Stimulated activated CD8-positive, alpha-beta memory T cell treated with anti-CD3 and anti-CD28 coated beads, Interleukin-4, amount 100 ng/mL, for 24 hours (primary cell): ENCODE measurements around the gene PIK3CD.
"Not testable (repeated sequence)": the region's sequence is repeated elsewhere in the genome, so short reads cannot be mapped to it uniquely, and the experiment has no call there.

ENCODE experiments used
- DNase-seq: peaks from one replicate; pipeline ENCODE4 v3.0.0-alpha.2; 2020; ENCODE audit warnings: low read depth

The PIK3CD gene

DNA sequence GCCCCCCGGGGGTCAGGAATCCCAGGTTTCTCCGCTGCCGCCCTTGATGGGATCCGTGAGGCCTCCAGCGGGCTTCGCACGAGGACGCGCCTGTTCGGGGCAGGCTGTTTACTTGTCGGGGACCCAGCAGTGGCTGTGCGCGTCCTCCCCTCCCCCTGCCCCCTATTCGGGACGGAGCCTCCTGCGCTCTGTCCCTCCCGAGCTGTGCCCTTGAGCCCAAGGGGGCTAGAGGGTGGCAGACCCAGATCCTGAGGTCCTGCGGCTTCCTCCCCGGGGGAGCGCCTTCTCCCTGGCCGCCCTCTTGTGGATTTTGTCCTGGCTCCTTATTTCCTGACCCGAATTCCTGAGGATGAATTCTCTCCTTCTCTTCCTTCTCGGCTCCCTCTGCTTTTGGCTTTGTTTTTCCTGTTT lies 38.4 kb downstream of the PIK3CD start:
- no peak for DNase-seq

DNA sequence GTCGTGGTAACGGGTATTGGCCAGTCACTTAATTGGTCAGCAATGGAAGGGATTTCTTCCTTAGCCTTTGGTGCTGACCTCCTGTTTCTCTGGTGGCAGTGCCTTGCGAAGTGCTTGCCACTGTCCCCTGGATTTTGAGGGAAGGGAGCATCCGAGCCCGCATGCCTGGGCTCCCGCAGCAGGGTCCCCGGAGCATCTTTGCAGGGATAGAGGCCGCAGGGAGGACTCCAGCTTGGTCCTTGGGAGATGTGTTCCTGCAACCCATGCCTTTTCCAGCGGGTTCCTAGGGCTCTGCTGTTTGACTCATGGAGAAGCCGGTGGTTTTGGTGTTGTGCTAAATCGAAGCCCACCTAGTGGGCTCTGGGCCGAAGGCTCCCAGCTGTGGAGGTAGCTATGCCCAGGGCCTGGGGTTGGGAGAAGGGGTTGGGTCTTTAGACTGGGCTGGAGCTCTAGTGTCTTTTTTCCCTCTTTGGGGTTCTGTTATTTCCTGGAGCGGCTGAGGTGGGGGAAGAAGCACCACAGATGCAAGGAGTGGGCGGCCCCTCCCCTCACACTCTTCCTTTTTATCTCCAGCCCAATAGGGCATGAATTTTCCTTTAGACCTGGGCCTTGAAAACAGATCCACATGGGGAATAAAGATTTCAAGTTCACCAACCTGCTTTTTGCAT lies 39.0 kb downstream of the PIK3CD start:
- no peak for DNase-seq

DNA sequence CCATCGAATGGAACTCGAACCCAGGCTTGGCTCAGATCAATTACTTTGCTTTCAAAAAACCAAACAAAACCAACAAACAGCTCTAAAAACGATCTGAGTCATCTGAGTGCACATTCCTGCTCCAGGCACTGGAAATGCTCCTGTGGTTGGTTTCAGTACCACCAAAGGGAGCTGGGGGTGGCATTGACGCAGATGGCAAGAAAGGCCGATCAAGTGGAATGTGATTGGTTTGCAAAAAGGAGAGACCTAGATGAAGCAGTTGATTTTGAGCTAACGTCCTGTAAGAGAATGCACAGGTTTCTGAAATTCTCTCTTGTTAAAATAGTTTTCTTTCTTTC lies 39.5 kb downstream of the PIK3CD start:
- DNase-seq: no peak

DNA sequence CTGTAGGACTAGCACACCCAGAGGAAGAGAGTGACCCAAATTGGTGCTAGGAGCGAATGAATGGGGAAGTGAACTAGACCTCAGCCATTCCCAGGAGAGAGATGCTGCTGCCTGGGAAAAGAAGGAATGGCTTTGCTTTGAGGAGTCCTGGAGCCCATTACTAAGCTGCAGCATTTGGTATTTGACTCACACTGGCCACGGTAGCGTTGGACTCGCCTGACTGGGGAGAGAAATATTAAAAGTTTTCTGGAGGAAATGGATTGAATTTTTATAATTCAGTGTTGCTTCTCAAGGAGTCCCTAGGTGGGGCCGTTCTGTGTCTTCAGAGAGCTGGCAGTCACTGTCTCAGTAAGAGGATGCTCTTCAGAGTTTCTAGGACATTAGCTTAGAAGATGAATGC lies 40.2 kb downstream of the PIK3CD start:
- DNase-seq: no peak

DNA sequence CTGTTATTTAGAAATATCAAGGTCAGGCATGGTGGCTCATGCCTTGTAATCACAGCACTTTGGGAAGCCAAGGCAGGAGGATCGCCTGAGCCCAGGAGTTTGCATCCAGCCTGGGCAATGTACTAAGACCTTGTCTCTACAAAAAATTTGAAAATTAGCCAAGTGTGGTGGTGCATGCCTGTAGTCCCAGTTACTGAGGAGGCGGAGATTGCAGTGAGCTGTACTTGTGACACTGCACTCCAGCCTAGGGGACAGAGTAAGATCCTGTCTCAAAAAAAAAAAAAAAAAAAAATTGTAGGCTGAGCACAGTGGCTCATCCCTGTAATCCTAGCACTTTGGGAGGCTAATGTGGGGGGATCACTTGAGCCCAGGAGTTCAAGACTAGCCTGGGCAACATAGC lies 45.3 kb downstream of the PIK3CD start:
- DNase-seq: no peak

DNA sequence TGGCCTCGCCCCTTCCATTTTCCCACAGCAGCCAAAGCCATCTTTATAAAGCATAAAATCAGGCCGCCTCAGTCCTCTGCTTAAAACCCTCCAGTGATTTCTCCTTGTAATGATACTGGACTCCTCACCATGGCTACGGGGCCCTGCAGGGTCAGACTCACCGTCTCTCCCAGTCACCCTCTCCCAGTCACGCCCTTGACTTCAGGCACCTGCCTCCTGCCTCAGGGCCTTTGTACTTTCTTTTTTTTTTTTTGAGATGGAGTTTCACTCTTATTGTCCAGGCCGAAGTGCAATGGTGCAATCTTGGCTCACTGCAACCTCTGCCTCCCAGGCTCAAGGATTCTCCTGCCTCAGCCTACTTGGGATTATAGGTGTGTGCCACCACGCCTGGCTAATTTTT lies 47.8 kb downstream of the PIK3CD start:
- DNase-seq: no peak

DNA sequence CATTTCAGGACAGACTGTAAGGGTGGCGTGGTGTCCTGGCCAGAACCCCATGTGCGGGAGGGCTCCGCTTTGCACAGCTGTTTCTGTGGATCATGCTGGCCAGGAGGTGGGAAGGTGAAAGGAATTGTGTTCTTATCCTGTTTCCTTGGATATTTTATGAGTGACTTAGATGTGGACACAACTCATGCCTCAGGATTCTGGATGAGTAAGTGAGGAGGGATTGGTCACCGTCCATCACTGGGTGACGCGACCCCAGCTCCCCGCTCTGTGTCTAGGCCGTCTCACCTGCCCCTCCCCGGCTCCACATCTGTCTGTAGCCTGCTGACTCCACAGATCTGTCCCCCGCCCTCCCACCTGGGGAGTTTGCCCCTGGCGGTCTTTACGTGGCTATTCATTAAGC lies 48.8 kb downstream of the PIK3CD start:
- no peak for DNase-seq

DNA sequence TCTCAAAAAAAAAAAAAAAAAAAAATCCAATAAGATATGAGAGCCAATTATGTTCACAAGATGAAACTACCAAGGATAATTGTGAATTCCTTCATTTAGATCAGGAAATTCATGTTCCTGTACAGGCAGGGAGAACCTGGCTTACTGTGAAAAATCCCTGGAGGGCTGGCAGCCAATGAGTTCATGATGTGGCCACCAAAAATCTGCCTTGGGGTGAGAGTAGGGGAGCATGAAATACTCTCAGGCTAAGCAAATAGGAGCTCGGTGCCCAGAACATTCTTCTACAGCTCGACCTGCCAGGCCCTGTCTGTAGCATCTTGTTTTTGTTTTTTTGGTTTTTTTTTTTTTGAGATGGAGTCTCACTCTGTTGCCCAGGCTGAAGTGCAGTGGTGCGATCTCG lies 50.1 kb downstream of the PIK3CD start:
- no peak for DNase-seq

DNA sequence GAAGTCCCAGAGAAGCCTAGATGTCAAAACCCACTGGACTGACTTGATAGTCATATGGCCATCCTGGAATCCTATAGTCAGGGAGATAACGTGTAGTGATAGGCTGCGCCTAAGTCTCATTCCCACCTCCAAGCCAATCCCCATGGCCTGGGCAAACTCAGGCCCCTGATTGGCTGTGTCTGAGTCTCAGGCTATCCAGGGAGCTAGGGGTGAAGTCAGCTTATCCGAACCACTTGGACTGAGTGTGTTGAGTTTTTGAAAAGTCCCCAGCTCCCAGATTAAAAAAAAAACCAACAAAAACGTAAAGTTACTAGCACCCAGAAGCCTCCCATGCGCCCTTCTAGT lies 51.6 kb downstream of the PIK3CD start:
- DNase-seq: no peak

DNA sequence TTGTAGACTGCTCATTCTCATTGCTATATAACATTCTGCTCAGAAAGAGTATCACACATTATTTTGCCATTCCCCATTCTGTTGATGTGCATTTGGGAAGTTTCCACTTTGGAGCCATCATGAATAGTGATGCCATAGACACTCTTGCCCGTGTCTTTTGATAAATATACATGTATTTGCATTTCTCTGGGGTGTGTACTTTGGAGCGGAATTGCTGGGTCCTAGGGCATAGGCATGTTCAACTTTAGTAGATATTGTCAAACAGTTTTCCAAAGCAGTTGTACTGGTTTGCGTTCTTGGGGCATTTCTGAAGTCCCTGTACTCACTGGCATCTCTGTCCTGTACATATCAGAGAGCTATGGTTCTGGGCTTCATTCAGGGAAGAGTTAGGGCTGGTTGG lies 52.1 kb downstream of the PIK3CD start:
- DNase-seq: no peak

DNA sequence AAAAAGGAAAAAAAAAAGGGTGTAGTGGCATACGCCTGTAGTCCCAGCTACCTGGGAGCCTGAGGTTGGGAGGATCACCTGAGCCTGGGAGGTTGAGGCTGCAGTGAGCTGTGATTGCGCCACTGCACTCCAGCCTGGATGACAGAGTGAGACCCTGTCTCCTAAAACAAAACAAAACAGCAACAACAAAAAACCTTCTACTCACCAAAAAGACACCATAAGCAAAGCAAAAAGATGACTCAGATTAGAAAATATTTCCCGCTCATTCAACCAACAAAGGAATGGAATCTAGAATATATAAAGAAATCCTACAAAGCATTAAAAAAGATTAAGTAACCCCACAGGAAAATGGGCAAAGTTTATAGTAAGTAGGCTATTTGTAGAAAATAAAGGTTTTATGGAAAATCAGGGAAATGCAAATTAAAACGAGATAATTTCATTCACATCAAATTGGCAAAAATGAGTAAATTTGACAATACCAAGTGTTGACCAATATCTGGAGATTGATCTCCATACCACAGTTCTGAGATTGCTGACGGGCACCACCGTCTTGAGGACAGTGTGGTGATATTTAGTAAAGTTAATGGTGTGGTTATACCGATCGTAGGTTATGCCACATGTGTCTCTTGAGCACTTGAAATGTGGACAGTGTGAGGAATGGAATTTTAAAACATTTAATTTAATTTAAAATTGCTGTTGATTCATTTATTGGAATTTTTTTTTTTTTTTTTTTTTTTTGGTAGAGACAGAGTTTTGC lies 54.0 kb downstream of the PIK3CD start:
- DNase-seq: no peak

DNA sequence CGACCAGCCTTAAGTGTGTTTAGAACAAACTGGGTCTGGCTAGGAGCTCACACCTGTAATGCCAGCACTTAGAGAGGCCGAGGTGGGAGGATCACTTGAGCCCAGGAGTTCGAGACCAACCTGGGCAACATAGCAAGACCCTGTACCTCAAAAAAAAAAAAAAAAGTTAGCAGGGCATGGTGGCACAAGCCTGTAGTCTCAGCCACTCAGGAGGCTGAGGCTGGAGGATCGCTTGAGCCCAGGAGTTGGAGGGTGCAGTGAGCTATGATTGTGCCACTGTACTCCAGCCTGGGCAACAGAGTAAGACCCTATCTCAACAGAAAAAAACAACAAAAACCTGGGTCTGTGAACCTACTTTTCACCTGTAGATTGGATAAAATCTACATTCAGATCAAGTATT lies 54.6 kb downstream of the PIK3CD start:
- DNase-seq: no peak

DNA sequence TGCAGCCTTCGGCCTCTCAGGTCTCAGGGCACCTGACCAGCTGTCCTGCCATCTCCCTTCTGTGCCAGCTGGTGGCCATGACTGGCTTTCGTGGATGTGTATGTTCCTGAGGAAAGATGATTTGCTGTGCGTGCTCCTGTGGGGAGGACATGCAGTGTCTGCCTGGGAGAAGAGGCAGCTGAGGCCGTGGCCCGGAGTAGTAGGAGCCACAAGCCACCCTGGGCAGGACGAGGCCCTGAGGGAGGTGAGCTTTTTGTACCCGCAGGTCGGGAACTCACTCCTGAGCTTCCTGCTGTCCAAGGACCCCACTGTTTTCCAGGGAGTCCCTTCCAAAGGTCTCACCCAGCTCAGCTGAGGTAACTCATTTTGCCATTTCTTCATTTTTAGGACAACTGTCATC lies 58.5 kb downstream of the PIK3CD start:
- no peak for DNase-seq

DNA sequence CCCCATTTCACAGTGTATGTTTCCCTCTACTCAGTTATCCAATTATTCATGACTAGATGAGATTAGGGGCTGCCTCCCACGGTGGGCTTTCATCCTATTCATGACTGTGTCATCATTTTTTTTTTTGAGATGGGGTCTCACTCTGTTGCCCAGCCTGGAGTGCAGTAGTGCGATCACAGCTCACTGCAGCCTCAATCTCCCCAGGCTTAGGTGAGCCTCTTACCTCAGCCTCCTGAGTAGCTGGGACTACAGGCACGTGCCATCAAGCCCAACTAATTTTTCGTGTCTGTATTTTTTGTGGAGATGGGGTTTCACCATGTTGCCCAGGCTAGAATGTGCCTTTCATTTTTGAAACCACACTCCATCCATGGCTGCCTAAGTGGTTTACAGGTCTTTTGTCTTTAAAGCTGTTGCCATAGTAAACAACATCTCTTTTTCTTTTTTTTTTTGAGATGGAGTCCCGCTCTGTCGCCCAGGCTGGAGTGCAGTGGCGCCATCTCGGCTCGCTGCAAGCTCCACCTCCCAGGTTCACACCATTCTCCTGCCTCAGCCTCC lies 60.0 kb downstream of the PIK3CD start:
- DNase-seq: no peak

DNA sequence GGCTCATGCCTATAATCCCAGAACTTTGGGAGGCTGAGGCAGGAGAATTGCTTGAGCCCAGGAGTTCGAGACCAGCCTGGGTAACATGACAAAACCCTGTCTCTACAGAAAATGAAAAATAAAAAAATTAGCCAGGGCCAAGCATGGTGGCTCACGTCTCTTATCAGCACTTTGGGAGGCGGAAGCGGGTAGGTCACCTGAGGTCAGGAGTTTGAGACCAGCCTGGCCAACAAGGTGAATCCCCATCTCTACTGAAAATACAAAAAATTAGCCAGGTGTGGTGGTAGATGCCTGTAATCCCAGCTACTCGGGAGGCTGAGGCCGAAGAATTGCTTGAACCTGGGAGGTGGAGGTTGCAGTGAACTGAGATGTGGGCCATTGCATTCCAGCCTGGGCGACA lies 61.2 kb downstream of the PIK3CD start:
- not testable (repeated sequence) for DNase-seq

DNA sequence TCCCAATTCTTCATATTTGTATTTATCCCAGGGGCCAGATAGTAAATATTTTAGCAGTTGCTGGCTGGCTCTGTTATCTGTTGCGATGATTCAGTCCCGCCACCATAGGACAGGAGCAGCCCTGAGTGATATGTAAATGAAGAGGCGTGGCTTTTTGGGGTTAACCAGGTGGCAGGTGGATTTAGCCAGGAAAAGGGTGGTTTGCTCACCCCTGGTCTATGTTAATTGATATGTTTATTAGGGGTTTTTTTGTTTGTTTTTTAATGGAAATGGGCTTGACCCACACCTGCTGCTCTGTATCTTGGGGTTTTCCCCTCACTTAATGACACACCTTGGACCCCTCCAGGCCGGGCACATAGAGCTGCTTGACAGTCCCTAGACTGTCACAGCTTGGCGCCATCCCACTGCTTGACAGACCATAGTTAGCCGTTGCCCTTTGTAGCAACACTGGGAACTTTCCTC lies 62.8 kb downstream of the PIK3CD start:
- DNase-seq: no peak

DNA sequence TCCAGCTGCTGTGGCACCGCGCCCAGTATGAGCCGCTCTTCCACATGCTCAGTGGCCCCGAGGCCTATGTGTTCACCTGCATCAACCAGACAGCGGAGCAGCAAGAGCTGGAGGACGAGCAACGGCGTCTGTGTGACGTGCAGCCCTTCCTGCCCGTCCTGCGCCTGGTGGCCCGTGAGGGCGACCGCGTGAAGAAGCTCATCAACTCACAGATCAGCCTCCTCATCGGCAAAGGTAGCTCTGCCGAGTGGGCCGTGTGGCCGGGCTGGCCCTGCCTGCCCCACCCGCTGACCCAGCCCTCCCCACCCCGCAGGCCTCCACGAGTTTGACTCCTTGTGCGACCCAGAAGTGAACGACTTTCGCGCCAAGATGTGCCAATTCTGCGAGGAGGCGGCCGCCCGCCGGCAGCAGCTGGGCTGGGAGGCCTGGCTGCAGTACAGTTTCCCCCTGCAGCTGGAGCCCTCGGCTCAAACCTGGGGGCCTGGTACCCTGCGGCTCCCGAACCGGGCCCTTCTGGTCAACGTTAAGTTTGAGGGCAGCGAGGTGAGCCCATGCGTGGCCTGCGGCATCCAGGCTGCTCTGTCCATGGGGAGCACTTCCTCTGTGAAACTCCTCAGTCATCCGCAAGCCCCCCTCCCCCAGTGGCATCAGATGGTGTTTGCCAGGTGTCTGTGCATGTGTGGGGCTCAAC lies 64.2 kb downstream of the PIK3CD start:
- DNase-seq: no peak

DNA sequence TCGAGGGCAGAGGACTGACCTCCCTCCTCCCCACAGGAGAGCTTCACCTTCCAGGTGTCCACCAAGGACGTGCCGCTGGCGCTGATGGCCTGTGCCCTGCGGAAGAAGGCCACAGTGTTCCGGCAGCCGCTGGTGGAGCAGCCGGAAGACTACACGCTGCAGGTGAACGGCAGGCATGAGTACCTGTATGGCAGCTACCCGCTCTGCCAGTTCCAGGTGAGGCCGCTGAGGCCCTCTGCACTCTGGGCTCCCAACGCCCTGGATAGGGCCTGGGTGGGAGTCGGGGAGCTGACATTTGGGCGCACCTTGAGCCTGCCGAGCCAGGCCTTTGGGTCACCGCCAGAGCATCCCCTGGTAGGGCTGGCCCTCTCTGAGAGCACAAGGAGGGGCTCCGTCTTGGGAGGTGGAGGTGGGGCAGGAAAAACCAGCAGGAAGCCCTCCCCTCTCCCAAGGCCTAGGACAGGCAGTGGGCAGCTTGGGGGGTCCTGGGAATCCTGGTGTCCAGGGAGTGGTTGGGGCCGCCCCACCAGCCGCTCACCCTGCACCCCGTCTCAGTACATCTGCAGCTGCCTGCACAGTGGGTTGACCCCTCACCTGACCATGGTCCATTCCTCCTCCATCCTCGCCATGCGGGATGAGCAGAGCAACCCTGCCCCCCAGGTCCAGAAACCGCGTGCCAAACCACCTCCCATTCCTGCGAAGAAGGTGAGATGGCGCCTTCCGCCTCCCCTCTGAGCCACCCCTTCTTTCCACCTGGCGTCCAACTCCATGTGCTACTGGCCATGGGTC lies 65.1 kb downstream of the PIK3CD start:
- DNase-seq: no peak

DNA sequence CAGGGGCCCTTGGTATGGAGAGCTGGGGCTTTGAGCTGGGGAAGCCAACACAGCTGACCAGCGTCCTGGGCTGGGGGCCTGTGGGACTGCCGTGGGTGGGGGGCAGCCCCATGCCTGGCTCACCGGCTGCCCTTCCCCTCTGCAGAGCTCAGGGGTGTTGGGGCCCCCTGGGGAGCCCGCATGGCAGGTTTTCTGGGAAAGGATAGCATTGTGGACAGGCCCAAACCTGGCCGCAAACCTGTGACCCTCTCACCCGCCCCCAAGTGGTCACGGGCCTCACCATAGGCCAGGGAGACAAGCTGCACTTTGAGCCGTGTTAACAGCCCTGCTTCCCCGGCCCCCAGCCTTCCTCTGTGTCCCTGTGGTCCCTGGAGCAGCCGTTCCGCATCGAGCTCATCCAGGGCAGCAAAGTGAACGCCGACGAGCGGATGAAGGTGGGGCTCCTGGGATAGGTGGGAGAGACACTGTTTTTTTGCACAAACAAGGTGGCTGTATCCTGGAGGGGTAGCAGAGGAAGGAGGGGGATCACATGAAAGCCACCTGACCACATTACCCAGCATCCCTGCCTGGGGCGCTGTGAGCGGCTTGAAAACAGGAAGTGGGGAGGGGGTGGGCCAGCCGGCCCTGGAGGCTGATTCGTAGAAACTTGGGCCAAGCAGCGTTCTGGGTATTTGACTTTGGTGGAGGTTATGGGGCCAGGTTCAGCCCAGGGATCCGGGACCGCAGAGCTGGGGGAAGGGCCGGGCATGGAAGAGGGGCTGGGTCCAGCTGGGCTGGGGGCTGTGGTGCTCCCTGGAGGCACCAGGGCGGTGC lies 65.9 kb downstream of the PIK3CD start:
- peak; percentile 82 for DNase-seq

DNA sequence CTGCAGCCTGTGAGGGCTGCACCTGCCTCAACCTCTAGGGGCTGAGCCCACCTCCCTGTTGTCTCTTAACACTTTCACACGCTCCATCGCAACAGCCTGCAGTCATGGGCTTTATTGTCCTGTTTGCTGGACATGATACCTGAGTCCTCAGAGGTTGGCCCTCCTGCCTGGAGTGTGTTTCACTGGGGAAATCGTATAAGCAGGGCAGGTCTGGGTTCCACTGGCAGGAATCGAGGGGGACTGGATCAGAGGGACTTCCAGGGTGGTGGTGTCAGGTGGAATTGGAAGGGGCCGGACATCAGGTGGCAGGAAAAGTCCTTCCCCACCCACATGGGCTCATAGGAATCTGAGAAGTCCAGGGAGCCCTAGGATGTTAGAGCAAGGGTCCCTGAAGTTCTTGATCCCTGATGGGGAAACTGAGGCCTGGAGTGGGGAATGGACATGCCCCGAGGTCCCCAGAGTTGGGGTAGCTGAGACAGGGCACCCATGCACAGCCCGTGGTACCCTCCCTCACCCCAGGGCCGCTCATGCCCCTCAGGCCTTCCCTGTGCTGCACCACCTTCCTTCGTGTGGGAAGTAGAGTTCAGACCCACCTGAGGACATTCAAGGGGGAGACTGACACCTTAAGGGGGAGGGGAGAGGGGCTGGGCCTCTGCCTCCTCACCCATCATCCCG lies 66.6 kb downstream of the PIK3CD start:
- DNase-seq: no peak
